Subcutaneous abdominal adipose tissue (tissue), 5 donors: ENCODE results near the gene LRRC59.
"Not testable (repeated sequence)": the region's sequence is repeated elsewhere in the genome, so short reads cannot be mapped to it uniquely, and the experiment has no call there.

ENCODE experiments used
- H3K27ac ChIP-seq: one replicate; pipeline ENCODE4 v1.7.0; 2013; ENCODE audit warnings: low read depth, mild to moderate bottlenecking, inconsistent platforms, low read length, moderate library complexity
- H3K27me3 ChIP-seq, 5 donors: one replicate each; pipeline ENCODE4 v1.7.0; 2013; ENCODE audit warnings: low read length in 5 of 5, inconsistent platforms in 1 of 5; ENCODE audit not compliant: control insufficient read depth in 5 of 5, insufficient read depth in 4 of 5
- H3K36me3 ChIP-seq, 5 donors: one replicate each; pipeline ENCODE4 v1.7.0; 2013; ENCODE audit warnings: low read length in 5 of 5; ENCODE audit not compliant: control insufficient read depth in 5 of 5, insufficient read depth in 5 of 5
- H3K4me1 ChIP-seq, 5 donors: one replicate each; pipeline ENCODE4 v1.7.0; 2013; ENCODE audit warnings: low read length in 5 of 5, mild to moderate bottlenecking in 3 of 5, moderate library complexity in 1 of 5; ENCODE audit not compliant: control insufficient read depth in 5 of 5, insufficient read depth in 5 of 5
- H3K4me3 ChIP-seq, 5 donors: one replicate each; pipeline ENCODE4 v1.7.0; 2013; ENCODE audit warnings: low read length in 5 of 5, low read depth in 1 of 5
- H3K9ac ChIP-seq, 5 donors: one replicate each; pipeline ENCODE4 v1.7.0; 2013; ENCODE audit warnings: low read length in 5 of 5, mild to moderate bottlenecking in 4 of 5, moderate library complexity in 3 of 5
- H3K9me3 ChIP-seq, 5 donors: one replicate each; pipeline ENCODE4 v1.7.0; 2013; ENCODE audit warnings: low read length in 5 of 5; ENCODE audit not compliant: control insufficient read depth in 5 of 5
- donor health status: healthy.
- donor health status: healthy.
- donor health status: healthy.
- donor health status: healthy.
- donor health status: healthy.

LRRC59 gene

GRCh38 chr17:50432125-50432762 lies 34.9 kb upstream of the LRRC59 start:
- Histone ChIP-seq H3K4me1 (peaks cover 1 to 27% (median 23%) of the 10 kb centered on the region in 5 donors), H3K9ac (no peak overlapping the region), H3K27me3 (no peaks in the 10 kb centered on the region), H3K36me3 (peaks cover 0 to 7% (median 2%) of the 10 kb centered on the region in 5 donors), H3K4me3 (no peak overlapping the region), H3K27ac (no peak overlapping the region), H3K9me3 (no peaks in the 10 kb centered on the region)

- no peak overlapping the region for H3K9ac ChIP-seq
- no peaks in the 10 kb centered on the region for H3K27me3 ChIP-seq
- no peak overlapping the region for H3K27ac ChIP-seq
- peaks cover 9 to 37% (median 32%) of the 10 kb centered on the region in 5 donors for H3K4me1 ChIP-seq
- H3K36me3 ChIP-seq = peaks cover 0 to 5% (median 2%) of the 10 kb centered on the region in 5 donors
- H3K9me3 ChIP-seq = no peaks in the 10 kb centered on the region
- no peak overlapping the region for H3K4me3 ChIP-seq
These were observed 33.7 kb upstream of the LRRC59 start for GRCh38 chr17:50430821-50431618.

GRCh38 chr17:50429793-50430192 lies 32.5 kb upstream of the LRRC59 start:
- Histone ChIP-seq H3K9ac (no peak overlapping the region), H3K27ac (no peak overlapping the region), H3K4me1 (peaks cover 11 to 47% (median 43%) of the 10 kb centered on the region in 5 donors), H3K36me3 (peaks cover 0 to 5% (median 2%) of the 10 kb centered on the region in 5 donors), H3K9me3 (no peaks in the 10 kb centered on the region), H3K4me3 (no peak overlapping the region), H3K27me3 (no peaks in the 10 kb centered on the region)

- no peaks in the 10 kb centered on the region for H3K27me3 ChIP-seq
- H3K9me3 ChIP-seq = no peaks in the 10 kb centered on the region
- no peak overlapping the region for H3K9ac ChIP-seq
- peak overlapping the region in 1 of 5 donors; percentile 10 for H3K4me3 ChIP-seq
- peaks cover 0 to 5% (median 2%) of the 10 kb centered on the region in 5 donors for H3K36me3 ChIP-seq
- H3K4me1 ChIP-seq = peaks cover 15 to 56% (median 51%) of the 10 kb centered on the region in 5 donors
- H3K27ac ChIP-seq = no peak overlapping the region
These were observed 31.6 kb upstream of the LRRC59 start for GRCh38 chr17:50428831-50429424.

- peak overlapping the region in 1 of 5 donors; percentile 16 for H3K9ac ChIP-seq
- not testable (repeated sequence) for H3K4me3 ChIP-seq, H3K36me3 ChIP-seq, H3K27me3 ChIP-seq, H3K9me3 ChIP-seq, H3K27ac ChIP-seq
- H3K4me1 ChIP-seq = peaks cover 18 to 64% (median 58%) of the 10 kb centered on the region in 5 donors
These were observed 30.8 kb upstream of the LRRC59 start for GRCh38 chr17:50428126-50428525.

GRCh38 chr17:50426814-50427787 lies 29.8 kb upstream of the LRRC59 start:
- Histone ChIP-seq H3K9me3 (no peaks in the 10 kb centered on the region), H3K9ac (peak overlapping the region; percentile 53 to 77 (median 68)), H3K4me1 (peaks cover 18 to 66% (median 61%) of the 10 kb centered on the region in 5 donors), H3K27ac (peak overlapping the region; percentile 89), H3K36me3 (peaks cover 0 to 2% (median 0%) of the 10 kb centered on the region in 5 donors), H3K27me3 (no peaks in the 10 kb centered on the region), H3K4me3 (peak overlapping the region; percentile 65 to 75 (median 68))

- peak overlapping the region; percentile 53 to 77 (median 68) for H3K9ac ChIP-seq
- peaks cover 18 to 68% (median 66%) of the 10 kb centered on the region in 5 donors for H3K4me1 ChIP-seq
- H3K27ac ChIP-seq = peak overlapping the region; percentile 89
- peaks cover 0 to 2% (median 0%) of the 10 kb centered on the region in 5 donors for H3K36me3 ChIP-seq
- H3K27me3 ChIP-seq = no peaks in the 10 kb centered on the region
- H3K4me3 ChIP-seq = peak overlapping the region; percentile 65 to 75 (median 68)
- H3K9me3 ChIP-seq = no peaks in the 10 kb centered on the region
These were observed 29.1 kb upstream of the LRRC59 start for GRCh38 chr17:50426472-50426782.

GRCh38 chr17:50425682-50426471 lies 28.6 kb upstream of the LRRC59 start, which contains the start of gene ACSF2:
Gene ACSF2 (plus strand): TSS chr17:50426218. CDS start chr17:50426262, 44 bp downstream.
- Histone ChIP-seq H3K4me1 (peaks cover 18 to 70% (median 68%) of the 10 kb centered on the region in 5 donors), H3K27me3 (no peaks in the 10 kb centered on the region), H3K27ac (peak within 1 kb of the TSS; percentile 89), H3K9me3 (no peaks in the 10 kb centered on the region), H3K4me3 (peak within 1 kb of the TSS; percentile 67 to 75 (median 71)), H3K9ac (peak within 1 kb of the TSS; percentile 54 to 78 (median 76)), H3K36me3 (peaks cover 0 to 2% (median 0%) of the 10 kb centered on the region in 5 donors)
